Epithelial cell of esophagus (primary cell): Measurements from ENCODE around the gene SGMS2.
"Not testable (repeated sequence)": the region's sequence is repeated elsewhere in the genome, so short reads cannot be mapped to it uniquely, and the experiment has no call there.

ENCODE experiments used
- DNase-seq: peaks from one replicate; pipeline ENCODE4 v3.0.0; 2010; ENCODE audit warnings: low read depth
- H3K4me3 ChIP-seq: 2 replicates; pipeline ENCODE4 v1.5.1; 2011; ENCODE audit warnings: mild to moderate bottlenecking, low read length, control low read depth
- CTCF ChIP-seq: IDR thresholded peaks from 2 replicates; pipeline ENCODE4 v1.5.1; 2011; ENCODE audit warnings: low read depth, mild to moderate bottlenecking, low read length, control low read depth, inconsistent platforms; ENCODE audit not compliant: insufficient read depth; ENCODE audit errors: missing control alignments

The SGMS2 gene

DNA sequence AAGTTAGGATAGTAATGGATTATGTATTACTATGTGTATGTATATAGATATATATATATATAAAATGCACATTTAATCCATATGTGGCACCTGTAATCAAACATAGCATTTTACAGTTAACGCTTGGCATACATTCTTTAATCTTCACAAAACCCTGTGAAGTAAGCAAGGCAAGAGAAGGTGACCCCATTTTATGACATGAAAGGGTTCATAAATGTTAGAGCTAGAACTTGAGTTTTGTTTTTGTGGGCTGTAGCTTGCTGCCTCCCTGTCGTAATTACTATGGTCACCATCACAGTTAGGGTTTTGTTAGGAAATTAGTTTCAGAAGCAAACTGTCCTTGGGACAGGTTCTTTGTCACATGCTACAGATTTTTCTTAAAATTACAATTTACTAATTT lies 92.8 kb downstream of the SGMS2 start:
- TF ChIP-seq CTCF: no peak
- no peak overlapping the region for H3K4me3 ChIP-seq
- no peak for DNase-seq

GRCh38 chr4:107922486-107923473 lies 98.0 kb downstream of the SGMS2 start:
- H3K4me3 ChIP-seq: no peak overlapping the region
- no peak for TF ChIP-seq CTCF
- peak; percentile 17 for DNase-seq

DNA sequence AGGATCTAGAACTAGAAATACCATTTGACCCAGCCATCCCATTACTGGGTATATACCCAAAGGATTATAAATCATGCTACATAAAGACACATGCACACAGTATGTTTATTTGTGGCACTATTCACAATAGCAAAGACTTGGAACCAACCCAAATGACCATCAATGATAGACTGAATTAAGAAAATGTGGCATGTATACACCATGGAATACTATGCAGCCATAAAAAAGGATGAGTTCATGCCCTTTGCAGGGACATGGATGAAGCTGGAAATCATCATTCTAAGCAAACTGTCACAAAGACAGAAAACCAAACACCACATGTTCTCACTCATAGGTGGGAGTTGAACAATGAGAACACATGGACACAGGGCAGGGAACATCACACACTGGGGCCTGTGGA lies 101.0 kb downstream of the SGMS2 start:
- DNase-seq, H3K4me3 ChIP-seq: not testable (repeated sequence)

DNA sequence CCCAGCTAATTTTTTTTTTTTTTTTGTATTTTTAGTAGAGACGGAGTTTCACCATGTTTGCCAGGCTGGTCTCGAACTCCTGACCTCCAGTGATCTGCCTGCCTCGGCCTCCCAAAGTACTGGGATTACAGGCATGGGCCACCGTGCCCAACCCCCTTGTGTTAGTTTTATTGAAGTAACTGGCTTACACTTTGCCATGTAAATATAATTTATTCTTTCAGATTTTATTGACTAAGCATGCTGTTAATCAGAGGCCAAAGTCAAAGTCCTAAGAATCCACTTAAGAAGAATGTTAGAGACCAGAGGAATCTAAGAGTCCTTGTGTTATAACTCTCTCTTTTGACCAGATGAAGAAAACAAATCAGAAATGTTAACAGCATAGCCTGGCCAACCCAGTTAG lies 102.1 kb downstream of the SGMS2 start:
- not testable (repeated sequence) for H3K4me3 ChIP-seq, DNase-seq

DNA sequence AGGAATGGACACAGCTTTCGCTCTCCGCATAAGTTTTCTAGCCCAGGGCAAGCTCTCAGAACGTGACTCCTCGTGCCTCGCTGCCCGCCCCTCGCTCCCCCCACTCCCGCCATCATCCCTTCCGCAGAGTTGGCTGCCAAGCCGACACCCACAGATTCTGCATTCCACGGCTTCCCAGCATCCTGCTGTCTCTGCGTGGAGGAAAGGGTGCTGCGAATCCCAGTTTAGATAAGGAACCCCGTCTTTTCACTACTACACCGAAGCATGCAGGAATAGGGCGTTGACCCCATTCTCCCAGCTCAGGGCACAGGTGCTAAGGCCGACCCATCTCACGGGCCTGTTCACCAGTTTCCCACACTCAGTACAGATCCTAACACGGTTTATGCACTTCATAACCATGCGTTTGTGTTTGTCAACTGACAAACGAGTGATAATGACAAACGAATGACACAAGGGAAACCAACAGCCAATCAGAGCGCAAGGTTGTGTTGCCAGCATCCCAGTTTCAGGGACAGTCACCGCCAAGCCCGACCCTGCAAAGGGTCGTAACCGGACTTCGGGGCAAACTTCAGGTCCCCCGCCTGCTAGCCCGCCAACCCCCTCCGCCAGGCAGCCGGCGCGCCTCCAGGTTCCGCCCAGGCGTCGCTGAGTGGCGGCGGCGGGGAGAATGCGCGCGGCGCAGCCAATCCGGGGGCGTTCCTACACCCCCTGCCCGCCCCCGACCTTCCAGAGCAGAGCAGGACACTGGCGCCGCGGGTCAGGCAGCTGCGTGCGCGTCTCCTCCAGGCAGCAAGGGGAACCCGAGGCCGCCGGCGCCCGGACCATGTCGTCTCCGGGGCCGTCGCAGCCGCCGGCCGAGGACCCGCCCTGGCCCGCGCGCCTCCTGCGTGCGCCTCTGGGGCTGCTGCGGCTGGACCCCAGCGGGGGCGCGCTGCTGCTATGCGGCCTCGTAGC lies 106.4 kb downstream of the SGMS2 start, which contains the start of gene CYP2U1:
TSS of gene CYP2U1 (plus strand) at position 729 of the 954 bp plus-strand sequence. CDS start at position 824, 95 bp downstream.
- DNase-seq: peak; percentile 72
- H3K4me3 ChIP-seq: peak within 1 kb of the TSS; percentile 58
- TF ChIP-seq CTCF: no peak

- no peak for TF ChIP-seq CTCF
- peak overlapping the region; percentile 58 for H3K4me3 ChIP-seq
- no peak for DNase-seq
These were observed 107.1 kb downstream of the SGMS2 start for GRCh38 chr4:107931775-107932321.

- H3K4me3 ChIP-seq: no peak overlapping the region
- TF ChIP-seq CTCF: no peak
- DNase-seq: no peak
These were observed 110.5 kb downstream of the SGMS2 start for GRCh38 chr4:107935246-107935645.
